Trophoblast cell (in vitro differentiated cells and primary cell): Measurements from ENCODE around the gene CORO2A.

Experiments used
- DNase-seq, 2 donors: peaks; one replicate each; pipeline ENCODE4 v3.0.0-alpha.2; 2016
- H2AFZ ChIP-seq: 2 replicates; pipeline ENCODE4 v1.6.1; 2013; ENCODE audit warnings: low read length, moderate library complexity, mild to moderate bottlenecking; ENCODE audit not compliant: insufficient read depth, poor library complexity
- H2AK5ac ChIP-seq: 2 replicates; pipeline ENCODE4 v1.6.1; 2013; ENCODE audit warnings: mild to moderate bottlenecking, low read length
- H2BK120ac ChIP-seq: 2 replicates; pipeline ENCODE4 v1.6.1; 2013; ENCODE audit warnings: low read length, mild to moderate bottlenecking, moderate library complexity; ENCODE audit not compliant: insufficient read depth, poor library complexity
- H2BK12ac ChIP-seq: 2 replicates; pipeline ENCODE4 v1.6.1; 2013; ENCODE audit warnings: mild to moderate bottlenecking, low read length, moderate library complexity
- H2BK5ac ChIP-seq: 2 replicates; pipeline ENCODE4 v1.6.1; 2013; ENCODE audit warnings: low read length, low read depth, moderate library complexity, mild to moderate bottlenecking; ENCODE audit not compliant: poor library complexity
- H3K14ac ChIP-seq: 2 replicates; pipeline ENCODE4 v1.6.1; 2013; ENCODE audit warnings: mild to moderate bottlenecking, low read length
- H3K18ac ChIP-seq: 2 replicates; pipeline ENCODE4 v1.6.1; 2013; ENCODE audit warnings: mild to moderate bottlenecking, low read length
- H3K23ac ChIP-seq: 2 replicates; pipeline ENCODE4 v1.6.1; 2013; ENCODE audit warnings: low read length
- H3K27ac ChIP-seq: 2 replicates; pipeline ENCODE4 v1.5.1; 2013; ENCODE audit warnings: low read depth, mild to moderate bottlenecking, inconsistent platforms, low read length, moderate library complexity
- H3K27me3 ChIP-seq: 2 replicates; pipeline ENCODE4 v1.6.1; 2013; ENCODE audit warnings: inconsistent platforms, mild to moderate bottlenecking, low read length, moderate library complexity; ENCODE audit not compliant: insufficient read depth
- H3K36me3 ChIP-seq, 2 experiments: 1 replicate in 1 of 2; 2 replicates in 1 of 2; pipeline ENCODE4 v1.6.1; 2013; ENCODE audit warnings: low read length in 2 of 2, mild to moderate bottlenecking in 2 of 2, moderate library complexity in 1 of 2; ENCODE audit not compliant: insufficient read depth in 2 of 2, control insufficient read depth in 1 of 2
- H3K4ac ChIP-seq: 2 replicates; pipeline ENCODE4 v1.6.1; 2013; ENCODE audit warnings: low read depth, mild to moderate bottlenecking, low read length, moderate library complexity
- H3K4me1 ChIP-seq, 2 experiments: 1 replicate in 1 of 2; 2 replicates in 1 of 2; pipeline ENCODE4 v1.6.1; 2013; ENCODE audit warnings: low read length in 2 of 2, mild to moderate bottlenecking in 2 of 2, moderate library complexity in 1 of 2; ENCODE audit not compliant: insufficient read depth in 2 of 2, control insufficient read depth in 1 of 2
- H3K4me2 ChIP-seq: 2 replicates; pipeline ENCODE4 v1.6.1; 2013; ENCODE audit warnings: inconsistent platforms, mild to moderate bottlenecking, low read length, moderate library complexity
- H3K4me3 ChIP-seq: 2 replicates; pipeline ENCODE4 v1.5.1; 2013; ENCODE audit warnings: mild to moderate bottlenecking, low read depth, low read length, inconsistent platforms
- H3K79me1 ChIP-seq: one replicate; pipeline ENCODE4 v1.6.1; 2013; ENCODE audit warnings: low read length
- H3K79me2 ChIP-seq: 2 replicates; pipeline ENCODE4 v1.6.1; 2013; ENCODE audit warnings: low read length, mild to moderate bottlenecking; ENCODE audit not compliant: control insufficient read depth, insufficient read depth, poor library complexity
- H3K9ac ChIP-seq: 2 replicates; pipeline ENCODE4 v1.6.1; 2013; ENCODE audit warnings: mild to moderate bottlenecking, low read length
- H3K9me3 ChIP-seq: 2 replicates; pipeline ENCODE4 v1.6.1; 2013; ENCODE audit warnings: low read depth, mild to moderate bottlenecking, control low read depth, inconsistent platforms, low read length; ENCODE audit not compliant: insufficient read depth
- H4K12ac ChIP-seq: 2 replicates; pipeline ENCODE4 v1.6.1; 2013; ENCODE audit warnings: low read depth, mild to moderate bottlenecking, low read length, moderate library complexity
- H4K8ac ChIP-seq: 2 replicates; pipeline ENCODE4 v1.6.1; 2013; ENCODE audit warnings: low read depth, mild to moderate bottlenecking, low read length, moderate library complexity
- H4K91ac ChIP-seq: one replicate; pipeline ENCODE4 v1.6.1; 2013; ENCODE audit warnings: low read depth, mild to moderate bottlenecking, low read length, moderate library complexity
- WGBS: extraction: QIAGEN DNeasy Blood & Tissue Kit; methylation state at CpG from one replicate; pipeline ENCODE4 v1.1.7; 2013; ENCODE audit warnings: missing lambda C conversion rate; ENCODE audit not compliant: insufficient read length, insufficient coverage; ENCODE audit errors: extremely low coverage; 5-methylcytosine and 5-hydroxymethylcytosine counted together

The CORO2A gene

DNA sequence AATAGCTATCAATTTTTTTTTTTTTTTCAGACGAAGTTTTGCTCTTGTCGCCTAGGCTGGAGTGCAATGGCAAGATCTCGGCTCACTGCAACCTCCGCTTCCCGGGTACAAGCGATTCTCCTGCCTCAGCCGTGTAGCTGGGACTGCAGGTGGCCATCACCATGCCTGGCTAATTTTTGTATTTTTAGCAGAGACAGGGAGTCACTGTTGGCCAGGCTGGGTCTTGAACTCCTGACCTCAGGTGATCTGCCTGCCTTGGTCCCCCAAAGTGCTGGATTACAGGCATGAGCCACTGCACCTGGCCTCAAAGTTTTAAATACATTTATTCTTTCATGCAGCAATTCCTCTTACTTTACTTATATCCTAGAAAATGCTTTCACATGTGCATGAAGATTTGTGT lies 91.0 kb downstream of the CORO2A start:
- Histone ChIP-seq H3K9ac (no peak overlapping the region), H3K4me2 (no peak overlapping the region)

DNA sequence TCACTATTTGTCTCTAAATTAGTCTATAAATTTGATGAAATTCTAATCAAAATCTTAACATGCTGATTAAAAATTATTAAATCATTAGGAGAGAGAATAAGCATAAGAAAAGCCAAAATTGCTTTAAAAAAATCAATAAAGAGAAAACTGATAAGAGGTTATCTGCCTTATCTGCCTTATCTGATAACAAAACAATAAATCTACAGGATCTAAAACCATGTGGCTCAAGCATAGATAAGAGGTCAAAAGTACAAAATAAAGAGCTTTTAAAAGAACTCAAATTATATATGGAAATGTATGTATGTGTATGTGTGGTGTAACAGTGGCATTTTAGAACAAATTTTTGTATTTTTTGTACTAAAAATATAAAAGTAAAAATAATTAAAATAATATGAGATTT lies 92.0 kb downstream of the CORO2A start:
- H3K4me3 ChIP-seq: no peak overlapping the region
- no peak overlapping the region for H3K18ac ChIP-seq
- H2BK12ac ChIP-seq: no peak overlapping the region
- no peak overlapping the region for H3K4ac ChIP-seq
- no peak overlapping the region for H3K14ac ChIP-seq
- no peak overlapping the region for H4K12ac ChIP-seq
- no peak overlapping the region for H2BK120ac ChIP-seq
- no peak overlapping the region for H3K4me2 ChIP-seq
- no peak overlapping the region for H4K8ac ChIP-seq
- no peaks in the 10 kb centered on the region for H3K36me3 ChIP-seq
- no peak overlapping the region for H2AK5ac ChIP-seq
- H3K23ac ChIP-seq: no peak overlapping the region
- no peaks in the 10 kb centered on the region for H3K79me2 ChIP-seq
- H2AFZ ChIP-seq: no peak overlapping the region
- no peaks in the 10 kb centered on the region for H3K79me1 ChIP-seq
- H3K9me3 ChIP-seq: no peaks in the 10 kb centered on the region
- H3K27ac ChIP-seq: no peak overlapping the region
- H3K4me1 ChIP-seq: no peaks in the 10 kb centered on the region
- H3K9ac ChIP-seq: no peak overlapping the region
- no peak for DNase-seq
- no peak overlapping the region for H2BK5ac ChIP-seq
- no peak overlapping the region for H4K91ac ChIP-seq
- H3K27me3 ChIP-seq: no peaks in the 10 kb centered on the region

More for the DNA sequence above, 91.0 kb downstream of the CORO2A start:
- DNase-seq: no peak
- WGBS: no CpG with 5 or more reads among the region's 7 CpGs
- H4K12ac ChIP-seq: no peak overlapping the region
- no peak overlapping the region for H3K4ac ChIP-seq
- H3K9me3 ChIP-seq: no peaks in the 10 kb centered on the region
- no peak overlapping the region for H3K18ac ChIP-seq
- no peaks in the 10 kb centered on the region for H3K79me1 ChIP-seq
- no peak overlapping the region for H4K91ac ChIP-seq
- no peaks in the 10 kb centered on the region for H3K79me2 ChIP-seq
- no peak overlapping the region for H2BK12ac ChIP-seq
- H3K4me1 ChIP-seq: no peaks in the 10 kb centered on the region
- H3K4me3 ChIP-seq: no peak overlapping the region
- no peak overlapping the region for H2AK5ac ChIP-seq
- H4K8ac ChIP-seq: no peak overlapping the region
- H3K27me3 ChIP-seq: no peaks in the 10 kb centered on the region
- H2BK5ac ChIP-seq: no peak overlapping the region
- H3K23ac ChIP-seq: no peak overlapping the region
- no peak overlapping the region for H2BK120ac ChIP-seq
- no peak overlapping the region for H2AFZ ChIP-seq
- H3K36me3 ChIP-seq: no peaks in the 10 kb centered on the region
- H3K27ac ChIP-seq: no peak overlapping the region
- no peak overlapping the region for H3K14ac ChIP-seq

DNA sequence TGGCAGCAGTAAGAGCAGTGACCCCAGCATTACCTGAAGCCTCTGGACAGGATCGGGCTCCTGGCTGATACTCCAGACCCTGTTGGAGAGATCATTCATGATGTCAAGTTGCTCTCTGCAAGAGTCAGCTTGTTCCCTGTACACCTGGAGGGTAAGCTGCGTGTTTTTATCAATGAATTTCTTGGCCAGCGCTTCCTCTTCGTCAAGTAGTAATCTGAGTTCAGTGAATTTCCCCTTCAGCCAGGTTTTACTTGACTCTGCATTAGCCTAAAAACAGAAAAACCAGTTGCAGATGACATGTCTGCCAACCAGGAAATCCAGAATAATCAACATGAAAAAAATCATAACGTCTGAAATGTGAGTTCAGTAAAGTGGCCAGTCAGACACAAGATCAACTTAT lies 92.5 kb downstream of the CORO2A start:
- no peak overlapping the region for H2BK12ac ChIP-seq
- DNase-seq: no peak
- H2AK5ac ChIP-seq: no peak overlapping the region
- H3K9ac ChIP-seq: no peak overlapping the region
- no peak overlapping the region for H4K8ac ChIP-seq
- no peak overlapping the region for H4K91ac ChIP-seq
- no peaks in the 10 kb centered on the region for H3K79me1 ChIP-seq
- H3K4me1 ChIP-seq: no peaks in the 10 kb centered on the region
- no peak overlapping the region for H3K4me2 ChIP-seq
- no peak overlapping the region for H3K14ac ChIP-seq
- no peaks in the 10 kb centered on the region for H3K9me3 ChIP-seq
- H3K27ac ChIP-seq: no peak overlapping the region
- no peak overlapping the region for H2BK120ac ChIP-seq
- no peak overlapping the region for H3K4me3 ChIP-seq
- no peak overlapping the region for H2AFZ ChIP-seq
- WGBS: no CpG with 5 or more reads among the region's 5 CpGs
- no peaks in the 10 kb centered on the region for H3K27me3 ChIP-seq
- H4K12ac ChIP-seq: no peak overlapping the region
- no peaks in the 10 kb centered on the region for H3K36me3 ChIP-seq
- no peaks in the 10 kb centered on the region for H3K79me2 ChIP-seq
- no peak overlapping the region for H3K4ac ChIP-seq
- no peak overlapping the region for H2BK5ac ChIP-seq
- no peak overlapping the region for H3K23ac ChIP-seq
- H3K18ac ChIP-seq: no peak overlapping the region

DNA sequence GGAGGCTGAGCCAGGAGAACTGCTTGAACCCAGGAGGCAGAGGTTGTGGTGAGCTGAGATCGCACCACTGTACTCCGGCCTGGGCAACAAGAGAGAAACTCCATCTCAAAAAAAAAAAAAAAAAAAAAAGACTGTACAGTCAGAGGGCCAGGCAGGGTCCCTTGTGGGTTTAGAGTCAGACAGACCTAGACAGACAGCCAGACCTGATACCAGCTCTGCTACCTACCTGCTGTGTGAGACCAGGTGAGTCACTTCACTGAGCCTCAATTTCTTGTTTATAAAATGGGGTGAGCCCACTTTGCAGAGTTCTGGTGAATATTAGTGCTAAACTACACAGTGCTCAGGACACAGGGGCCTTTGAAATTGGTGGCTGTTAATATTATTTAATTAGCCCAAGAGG lies 93.1 kb downstream of the CORO2A start:
- Histone ChIP-seq H4K91ac (no peak overlapping the region), H3K27me3 (no peaks in the 10 kb centered on the region), H2BK120ac (no peak overlapping the region), H3K23ac (no peak overlapping the region), H3K4me2 (no peak overlapping the region), H3K9me3 (no peaks in the 10 kb centered on the region), H3K4me3 (no peak overlapping the region), H3K9ac (no peak overlapping the region), H2AFZ (no peak overlapping the region), H2BK5ac (no peak overlapping the region), H3K14ac (no peak overlapping the region), H3K79me1 (no peaks in the 10 kb centered on the region), H3K18ac (no peak overlapping the region), H4K12ac (no peak overlapping the region), H3K36me3 (no peaks in the 10 kb centered on the region), H3K27ac (no peak overlapping the region), H3K4ac (no peak overlapping the region), H2AK5ac (no peak overlapping the region), H4K8ac (no peak overlapping the region), H3K4me1 (no peaks in the 10 kb centered on the region), H3K79me2 (no peaks in the 10 kb centered on the region), H2BK12ac (no peak overlapping the region)
- WGBS: no CpG with 5 or more reads among the region's 2 CpGs
- no peak for DNase-seq

DNA sequence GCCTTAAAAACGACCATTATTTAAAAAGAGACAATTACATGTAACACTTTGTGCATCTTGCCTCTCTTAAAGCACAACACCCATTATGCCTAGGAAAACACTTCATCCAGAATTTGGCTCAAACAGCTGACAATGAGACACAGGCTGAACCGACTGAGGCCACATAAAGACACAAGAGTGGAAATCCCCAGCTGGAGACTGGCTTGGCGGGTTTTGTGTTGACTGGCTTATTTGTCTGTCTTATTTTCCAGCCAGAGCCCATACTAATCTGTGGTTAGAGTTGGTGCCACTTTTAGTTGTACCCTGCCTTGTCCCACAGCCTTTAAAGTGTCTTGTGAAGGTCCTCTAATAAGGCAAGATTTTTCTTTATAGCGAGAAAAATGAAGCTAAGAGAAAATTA lies 94.6 kb downstream of the CORO2A start:
- H2AFZ ChIP-seq: no peak overlapping the region
- no CpG with 5 or more reads among the region's 4 CpGs for WGBS
- H2BK12ac ChIP-seq: no peak overlapping the region
- H4K12ac ChIP-seq: no peak overlapping the region
- H2BK5ac ChIP-seq: no peak overlapping the region
- no peak overlapping the region for H3K27ac ChIP-seq
- H2AK5ac ChIP-seq: no peak overlapping the region
- no peak overlapping the region for H3K4me2 ChIP-seq
- H3K79me2 ChIP-seq: no peaks in the 10 kb centered on the region
- H3K4me1 ChIP-seq: no peaks in the 10 kb centered on the region
- no peaks in the 10 kb centered on the region for H3K79me1 ChIP-seq
- no peak overlapping the region for H3K23ac ChIP-seq
- no peak overlapping the region for H3K18ac ChIP-seq
- no peak overlapping the region for H3K14ac ChIP-seq
- no peaks in the 10 kb centered on the region for H3K9me3 ChIP-seq
- no peak overlapping the region for H4K8ac ChIP-seq
- H3K4ac ChIP-seq: no peak overlapping the region
- H3K9ac ChIP-seq: no peak overlapping the region
- no peaks in the 10 kb centered on the region for H3K36me3 ChIP-seq
- no peak for DNase-seq
- H2BK120ac ChIP-seq: no peak overlapping the region
- H4K91ac ChIP-seq: no peak overlapping the region
- no peaks in the 10 kb centered on the region for H3K27me3 ChIP-seq
- no peak overlapping the region for H3K4me3 ChIP-seq
